Subcutaneous adipose tissue (tissue), 4 donors: ENCODE results near the gene NAMPT. TPM values are rescaled to one million over a fixed set of nuclear protein-coding genes. Genes with fewer than 3 reads are reported as not detected.

Source experiments
- CTCF ChIP-seq: fragments of 450-650 bp; IDR thresholded peaks from one replicate; pipeline ENCODE4 v1.5.1; 2016; ENCODE audit warnings: low read depth, mild to moderate bottlenecking, control low read depth, antibody characterized with exemption, moderate library complexity
- total RNA-seq, 4 donors: library from RNA; depleted of rRNA; stranded (reverse); fragments of >200 nt; gene quantifications; one replicate each; pipeline ENCODE4 v1.1.0, GENCODE V29; 2016

NAMPT gene
- total RNA-seq, 4 donors from 2014 or later = 118 to 436 (median 356) TPM

- no peak for TF ChIP-seq CTCF
These were observed 42.1 kb upstream of the NAMPT start for GRCh38 chr7:106326594-106327537.

GRCh38 chr7:106318482-106318881 is 33.7 kb upstream of the NAMPT start:
- no peak for TF ChIP-seq CTCF

GRCh38 chr7:106317971-106318370 is 33.2 kb upstream of the NAMPT start:
- no peak for TF ChIP-seq CTCF

- TF ChIP-seq CTCF = no peak
These were observed 32.2 kb upstream of the NAMPT start for GRCh38 chr7:106316947-106317346.

GRCh38 chr7:106314875-106315274 is 30.1 kb upstream of the NAMPT start:
- TF ChIP-seq CTCF = no peak

GRCh38 chr7:106313966-106314365 is 29.2 kb upstream of the NAMPT start:
- TF ChIP-seq CTCF = no peak

- TF ChIP-seq CTCF = no peak
These were observed 28.7 kb upstream of the NAMPT start for GRCh38 chr7:106313456-106313901.
